ENCODE measurements around the gene DCAF6.

The DCAF6 gene

GRCh38 chr1:168110896-168111545 lies 174.5 kb downstream of the DCAF6 start:
- DNase-seq, result no peak

- peak; percentile 73 for DNase-seq
Observed at GRCh38 chr1:168112673-168113305, 176.3 kb downstream of the DCAF6 start.

GRCh38 chr1:168114845-168115244 lies 178.4 kb downstream of the DCAF6 start:
- DNase-seq, result no peak

DNA sequence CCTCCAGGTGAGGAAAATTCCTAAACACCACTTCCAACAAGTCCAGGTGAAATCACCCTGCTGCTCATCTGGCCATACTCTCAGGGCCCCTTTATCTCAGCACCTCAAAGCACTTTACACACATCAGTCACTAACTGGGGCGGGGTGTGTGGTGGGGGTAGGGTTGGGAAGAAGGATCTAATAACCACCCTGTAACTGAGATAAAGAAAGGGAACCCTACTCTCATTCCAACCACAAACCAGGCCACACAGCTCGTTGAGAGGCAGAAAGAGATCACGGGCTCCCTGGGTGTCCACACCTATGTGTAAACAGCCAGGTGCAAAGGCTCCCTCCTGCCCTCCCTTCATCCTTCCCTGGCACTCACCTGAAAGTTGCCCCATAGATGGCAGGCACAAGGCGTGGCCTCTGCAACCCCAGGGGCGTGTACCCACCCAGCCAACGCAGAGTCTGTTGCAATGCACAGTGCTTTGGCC lies 179.9 kb downstream of the DCAF6 start:
- DNase-seq, result no peak

DNA sequence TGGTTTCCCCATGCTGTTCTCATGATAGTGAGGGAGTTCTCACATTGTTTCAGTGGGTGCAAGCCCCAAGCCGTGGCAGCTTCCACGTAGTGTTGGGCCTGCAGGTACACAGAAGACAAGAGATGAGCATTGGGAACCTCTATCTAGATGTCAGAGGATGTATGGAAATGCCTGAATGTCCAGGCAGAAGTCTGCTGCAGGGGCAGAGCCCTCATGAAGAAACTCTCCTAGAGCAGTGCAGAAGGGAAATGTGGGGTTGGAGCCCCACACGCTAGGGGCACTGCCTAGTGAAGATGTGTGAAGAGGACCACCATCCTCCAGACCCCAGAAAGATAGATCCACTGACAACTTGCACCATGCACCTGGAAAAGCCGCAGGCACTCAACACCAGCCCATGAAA lies 183.3 kb downstream of the DCAF6 start:
- DNase-seq, result no peak

- DNase-seq, result no peak
Observed at GRCh38 chr1:168121401-168122011, 185.0 kb downstream of the DCAF6 start.

- no peak for DNase-seq
Observed at GRCh38 chr1:168125051-168125450, 188.6 kb downstream of the DCAF6 start.
